ENCODE data around the gene CLDN14. TPM values are rescaled to one million over a fixed set of nuclear protein-coding genes. Genes with fewer than 3 reads are reported as not detected.

The CLDN14 gene
- total RNA-seq, 2 experiments from 2014 or later, result not detected

- ChIA-PET CTCF (interaction anchor here (0.8 kb wide), 1 partner anchor 42 kb away, joined by 3 read pairs; no protein-coding TSS in a partner anchor), POLR2A (no interaction called here)
- H3K4me1 Mint-ChIP-seq (ENCODE audit: low read depth), result no peaks in the 10 kb centered on the region
- no peak for ATAC-seq
- no peak overlapping the region for H3K27ac Mint-ChIP-seq
- no peaks in the 10 kb centered on the region for H3K9me3 Mint-ChIP-seq (ENCODE audit: insufficient read depth)
- no peaks in the 10 kb centered on the region for H3K36me3 Mint-ChIP-seq (ENCODE audit: low read depth)
- no peak for DNase-seq
- no peak overlapping the region for H3K4me3 Mint-ChIP-seq
- H3K27me3 Mint-ChIP-seq (ENCODE audit: low read depth), result no peaks in the 10 kb centered on the region
These were observed 16.7 kb downstream of the CLDN14 start for GRCh38 chr21:36463204-36463603.

GRCh38 chr21:36461918-36462486 is 17.9 kb downstream of the CLDN14 start:
- no peaks in the 10 kb centered on the region for H3K4me1 Mint-ChIP-seq (ENCODE audit: low read depth)
- H3K27me3 Mint-ChIP-seq (ENCODE audit: low read depth), result no peaks in the 10 kb centered on the region
- no peaks in the 10 kb centered on the region for H3K9me3 Mint-ChIP-seq (ENCODE audit: insufficient read depth)
- H3K36me3 Mint-ChIP-seq (ENCODE audit: low read depth), result no peaks in the 10 kb centered on the region
- H3K27ac Mint-ChIP-seq, result no peak overlapping the region
- ChIA-PET CTCF (no interaction called here), POLR2A (no interaction called here)
- no peak for ATAC-seq
- no peak for DNase-seq
- H3K4me3 Mint-ChIP-seq, result no peak overlapping the region

- Mint-ChIP-seq H3K4me1 (ENCODE audit: low read depth) (no peaks in the 10 kb centered on the region), H3K4me3 (no peak overlapping the region), H3K36me3 (ENCODE audit: low read depth) (no peaks in the 10 kb centered on the region), H3K27me3 (ENCODE audit: low read depth) (no peaks in the 10 kb centered on the region), H3K9me3 (ENCODE audit: insufficient read depth) (no peaks in the 10 kb centered on the region), H3K27ac (no peak overlapping the region)
- ChIA-PET POLR2A (no interaction called here), CTCF (no interaction called here)
- no peak for ATAC-seq
- no peak for DNase-seq
These were observed 18.5 kb downstream of the CLDN14 start for GRCh38 chr21:36461277-36461917.

GRCh38 chr21:36460866-36461265 is 19.1 kb downstream of the CLDN14 start:
- no peaks in the 10 kb centered on the region for H3K4me1 Mint-ChIP-seq (ENCODE audit: low read depth)
- ChIA-PET POLR2A (no interaction called here), CTCF (no interaction called here)
- no peak for ATAC-seq
- DNase-seq, result no peak
- H3K4me3 Mint-ChIP-seq, result no peak overlapping the region
- H3K27ac Mint-ChIP-seq, result no peak overlapping the region
- no peaks in the 10 kb centered on the region for H3K27me3 Mint-ChIP-seq (ENCODE audit: low read depth)
- H3K9me3 Mint-ChIP-seq (ENCODE audit: insufficient read depth), result no peaks in the 10 kb centered on the region
- no peaks in the 10 kb centered on the region for H3K36me3 Mint-ChIP-seq (ENCODE audit: low read depth)

- H3K4me3 Mint-ChIP-seq, result no peak overlapping the region
- no peak overlapping the region for H3K27ac Mint-ChIP-seq
- H3K27me3 Mint-ChIP-seq (ENCODE audit: low read depth), result no peaks in the 10 kb centered on the region
- ChIA-PET CTCF (no interaction called here), POLR2A (no interaction called here)
- H3K9me3 Mint-ChIP-seq (ENCODE audit: insufficient read depth), result no peaks in the 10 kb centered on the region
- no peak for ATAC-seq
- no peaks in the 10 kb centered on the region for H3K36me3 Mint-ChIP-seq (ENCODE audit: low read depth)
- H3K4me1 Mint-ChIP-seq (ENCODE audit: low read depth), result no peaks in the 10 kb centered on the region
- DNase-seq, result no peak
These were observed 20.8 kb downstream of the CLDN14 start for GRCh38 chr21:36459098-36459497.

GRCh38 chr21:36456729-36457414 is 23.1 kb downstream of the CLDN14 start:
- ChIA-PET CTCF (no interaction called here), POLR2A (no interaction called here)
- Mint-ChIP-seq H3K36me3 (ENCODE audit: low read depth) (no peaks in the 10 kb centered on the region), H3K4me3 (no peak overlapping the region), H3K27ac (no peak overlapping the region), H3K4me1 (ENCODE audit: low read depth) (no peaks in the 10 kb centered on the region), H3K27me3 (ENCODE audit: low read depth) (peaks cover 2% of the 10 kb centered on the region), H3K9me3 (ENCODE audit: insufficient read depth) (no peaks in the 10 kb centered on the region)
- no peak for ATAC-seq
- no peak for DNase-seq

- ChIA-PET POLR2A (no interaction called here), CTCF (interaction anchor here (1.1 kb wide), 1 partner anchor 25 kb away, joined by 3 read pairs; no protein-coding TSS in a partner anchor)
These were observed 25.2 kb downstream of the CLDN14 start for GRCh38 chr21:36454706-36455105.

GRCh38 chr21:36454093-36454531 is 25.8 kb downstream of the CLDN14 start:
- H3K9me3 Mint-ChIP-seq (ENCODE audit: insufficient read depth), result no peaks in the 10 kb centered on the region
- peaks cover 4% of the 10 kb centered on the region for H3K27me3 Mint-ChIP-seq (ENCODE audit: low read depth)
- DNase-seq (no peak), ATAC-seq (no peak)
- no peak overlapping the region for H3K4me3 Mint-ChIP-seq
- ChIA-PET CTCF (interaction anchor here (1.1 kb wide), 1 partner anchor 24 kb away, joined by 3 read pairs; no protein-coding TSS in a partner anchor), POLR2A (no interaction called here)
- no peak overlapping the region for H3K27ac Mint-ChIP-seq
- H3K36me3 Mint-ChIP-seq (ENCODE audit: low read depth), result no peaks in the 10 kb centered on the region
- H3K4me1 Mint-ChIP-seq (ENCODE audit: low read depth), result no peaks in the 10 kb centered on the region

More at GRCh38 chr21:36454706-36455105, 25.2 kb downstream of the CLDN14 start:
- Mint-ChIP-seq H3K27me3 (ENCODE audit: low read depth) (peaks cover 4% of the 10 kb centered on the region), H3K4me3 (no peak overlapping the region), H3K27ac (no peak overlapping the region), H3K9me3 (ENCODE audit: insufficient read depth) (no peaks in the 10 kb centered on the region), H3K4me1 (ENCODE audit: low read depth) (no peaks in the 10 kb centered on the region), H3K36me3 (ENCODE audit: low read depth) (no peaks in the 10 kb centered on the region)
- DNase-seq, result no peak
- ATAC-seq, result no peak

GRCh38 chr21:36452281-36452825 is 27.6 kb downstream of the CLDN14 start:
- Mint-ChIP-seq H3K27me3 (ENCODE audit: low read depth) (peaks cover 4% of the 10 kb centered on the region), H3K9me3 (ENCODE audit: insufficient read depth) (no peaks in the 10 kb centered on the region), H3K36me3 (ENCODE audit: low read depth) (no peaks in the 10 kb centered on the region), H3K4me3 (no peak overlapping the region), H3K27ac (no peak overlapping the region), H3K4me1 (ENCODE audit: low read depth) (no peaks in the 10 kb centered on the region)
- POLR2A ChIA-PET, result no interaction called here
- no peak for DNase-seq
- no peak for ATAC-seq
- CTCF ChIA-PET, result no interaction called here

GRCh38 chr21:36451506-36451905 is 28.4 kb downstream of the CLDN14 start:
- DNase-seq, result no peak
- no peaks in the 10 kb centered on the region for H3K36me3 Mint-ChIP-seq (ENCODE audit: low read depth)
- H3K27ac Mint-ChIP-seq, result no peak overlapping the region
- no peak overlapping the region for H3K4me3 Mint-ChIP-seq
- no peaks in the 10 kb centered on the region for H3K9me3 Mint-ChIP-seq (ENCODE audit: insufficient read depth)
- ATAC-seq, result no peak
- no peaks in the 10 kb centered on the region for H3K4me1 Mint-ChIP-seq (ENCODE audit: low read depth)
- ChIA-PET CTCF (no interaction called here), POLR2A (no interaction called here)
- H3K27me3 Mint-ChIP-seq (ENCODE audit: low read depth), result peaks cover 4% of the 10 kb centered on the region

- Mint-ChIP-seq H3K27me3 (ENCODE audit: low read depth) (peaks cover 4% of the 10 kb centered on the region), H3K4me1 (ENCODE audit: low read depth) (no peaks in the 10 kb centered on the region), H3K36me3 (ENCODE audit: low read depth) (no peaks in the 10 kb centered on the region), H3K4me3 (no peak overlapping the region), H3K27ac (no peak overlapping the region), H3K9me3 (ENCODE audit: insufficient read depth) (no peaks in the 10 kb centered on the region)
- ChIA-PET POLR2A (no interaction called here), CTCF (no interaction called here)
- DNase-seq, result no peak
- no peak for ATAC-seq
These were observed 29.4 kb downstream of the CLDN14 start for GRCh38 chr21:36450511-36450910.

GRCh38 chr21:36446301-36446700 is 33.6 kb downstream of the CLDN14 start:
- POLR2A ChIA-PET, result no interaction called here
- Mint-ChIP-seq H3K4me3 (no peak overlapping the region), H3K4me1 (ENCODE audit: low read depth) (peaks cover 3% of the 10 kb centered on the region), H3K27ac (no peak overlapping the region), H3K9me3 (ENCODE audit: insufficient read depth) (no peaks in the 10 kb centered on the region), H3K27me3 (ENCODE audit: low read depth) (peaks cover 2% of the 10 kb centered on the region), H3K36me3 (ENCODE audit: low read depth) (no peaks in the 10 kb centered on the region)
- ATAC-seq (no peak), DNase-seq (no peak)
- CTCF ChIA-PET, result no interaction called here

All from activated CD8-positive, alpha-beta T cell treated with anti-CD3 and anti-CD28 coated beads, Interleukin-2, amount 10 ng/mL, durations not matched to agents 7 days and 5 days (primary cell).